Gastroesophageal sphincter (tissue), 3 donors: ENCODE results near the gene TRIM8.

ENCODE experiments used
- CTCF ChIP-seq, 4 experiments: fragments of 200-600 bp in 2 of 4; fragments of 450-650 bp in 2 of 4; sonication (generic) in 1 of 4; IDR thresholded peaks; one replicate each; pipeline ENCODE4 v1.5.1; 2017 to 2019; ENCODE audit warnings: antibody characterized with exemption in 4 of 4, mild to moderate bottlenecking in 2 of 4, moderate library complexity in 2 of 4
- EP300 ChIP-seq: sonication (generic); formaldehyde crosslinking; IDR thresholded peaks from one replicate; pipeline ENCODE4 v1.6.1; 2017; ENCODE audit warnings: antibody characterized with exemption, mild to moderate bottlenecking

GRCh38 chr10:102624094-102624493, 20.2 kb upstream of the TRIM8 start:
- TF ChIP-seq CTCF (IDR thresholded peaks at IDR 0.05), result no peak
- no peak for TF ChIP-seq EP300
